Adipocyte (in vitro differentiated cells): ENCODE measurements around the gene RPUSD1.

Experiments
- DNase-seq: peaks from one replicate; pipeline ENCODE4 v3.0.0-alpha.2; 2015; ENCODE audit warnings: low read depth
- H3K27me3 ChIP-seq: replicated peaks from 2 replicates; pipeline ENCODE4 v1.7.0; 2013; ENCODE audit warnings: mild to moderate bottlenecking, low read length, moderate library complexity; ENCODE audit not compliant: control insufficient read depth, insufficient read depth
- H3K36me3 ChIP-seq: 2 replicates; pipeline ENCODE4 v1.7.0; 2013; ENCODE audit warnings: low read length, mild to moderate bottlenecking, moderate library complexity; ENCODE audit not compliant: control insufficient read depth, insufficient read depth, severe bottlenecking
- H3K4me1 ChIP-seq: 2 replicates; pipeline ENCODE4 v1.7.0; 2013; ENCODE audit warnings: mild to moderate bottlenecking, low read length, moderate library complexity; ENCODE audit not compliant: control insufficient read depth, insufficient read depth
- H3K4me3 ChIP-seq: 2 replicates; pipeline ENCODE4 v1.7.0; 2013; ENCODE audit warnings: mild to moderate bottlenecking, low read length, moderate library complexity
- H3K9ac ChIP-seq: 2 replicates; pipeline ENCODE4 v1.7.0; 2013; ENCODE audit warnings: mild to moderate bottlenecking, low read length, moderate library complexity
- H3K9me3 ChIP-seq: 2 replicates; pipeline ENCODE4 v1.7.0; 2013; ENCODE audit warnings: mild to moderate bottlenecking, low read length, moderate library complexity; ENCODE audit not compliant: control insufficient read depth

The RPUSD1 gene

DNA sequence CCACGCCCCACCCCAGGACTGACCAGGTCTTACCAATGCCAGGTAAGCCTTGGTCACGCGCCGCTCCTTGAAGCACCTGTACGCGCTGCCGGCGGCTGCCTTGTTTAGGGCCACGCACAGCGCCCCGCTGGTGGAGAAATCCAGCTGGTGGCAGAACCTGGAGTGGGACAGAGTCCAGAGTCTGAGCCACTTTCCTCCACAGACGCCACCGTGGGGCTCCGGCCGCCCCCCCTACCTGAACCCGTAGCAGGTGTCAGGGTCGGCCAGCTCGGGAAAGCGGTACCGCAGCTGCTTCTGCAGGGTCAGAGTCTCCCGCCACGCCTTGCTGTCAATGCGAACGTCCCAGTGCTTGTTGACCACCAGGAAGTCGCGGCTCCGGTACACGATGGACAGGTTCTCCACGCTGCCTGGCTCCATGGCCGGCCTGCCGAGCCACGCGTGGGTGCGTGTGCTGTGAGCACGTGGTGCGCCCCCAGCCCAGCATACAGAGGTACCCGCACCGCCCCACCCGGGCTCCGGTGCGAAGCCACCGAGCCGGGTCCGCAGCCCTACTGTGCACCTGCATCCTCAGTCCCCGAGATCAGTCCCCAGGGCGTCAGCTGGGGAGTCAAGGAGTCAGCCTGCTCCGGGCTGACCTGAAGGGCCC, 737 bp downstream of the RPUSD1 start:
- H3K9me3 ChIP-seq: no peaks in the 10 kb centered on the region
- peaks cover 10% of the 10 kb centered on the region for H3K27me3 ChIP-seq
- peak overlapping the region; percentile 93 for H3K4me3 ChIP-seq
- DNase-seq: no peak
- H3K9ac ChIP-seq: peak overlapping the region; percentile 93
- H3K4me1 ChIP-seq: peaks cover 7% of the 10 kb centered on the region
- peaks cover 5% of the 10 kb centered on the region for H3K36me3 ChIP-seq

DNA sequence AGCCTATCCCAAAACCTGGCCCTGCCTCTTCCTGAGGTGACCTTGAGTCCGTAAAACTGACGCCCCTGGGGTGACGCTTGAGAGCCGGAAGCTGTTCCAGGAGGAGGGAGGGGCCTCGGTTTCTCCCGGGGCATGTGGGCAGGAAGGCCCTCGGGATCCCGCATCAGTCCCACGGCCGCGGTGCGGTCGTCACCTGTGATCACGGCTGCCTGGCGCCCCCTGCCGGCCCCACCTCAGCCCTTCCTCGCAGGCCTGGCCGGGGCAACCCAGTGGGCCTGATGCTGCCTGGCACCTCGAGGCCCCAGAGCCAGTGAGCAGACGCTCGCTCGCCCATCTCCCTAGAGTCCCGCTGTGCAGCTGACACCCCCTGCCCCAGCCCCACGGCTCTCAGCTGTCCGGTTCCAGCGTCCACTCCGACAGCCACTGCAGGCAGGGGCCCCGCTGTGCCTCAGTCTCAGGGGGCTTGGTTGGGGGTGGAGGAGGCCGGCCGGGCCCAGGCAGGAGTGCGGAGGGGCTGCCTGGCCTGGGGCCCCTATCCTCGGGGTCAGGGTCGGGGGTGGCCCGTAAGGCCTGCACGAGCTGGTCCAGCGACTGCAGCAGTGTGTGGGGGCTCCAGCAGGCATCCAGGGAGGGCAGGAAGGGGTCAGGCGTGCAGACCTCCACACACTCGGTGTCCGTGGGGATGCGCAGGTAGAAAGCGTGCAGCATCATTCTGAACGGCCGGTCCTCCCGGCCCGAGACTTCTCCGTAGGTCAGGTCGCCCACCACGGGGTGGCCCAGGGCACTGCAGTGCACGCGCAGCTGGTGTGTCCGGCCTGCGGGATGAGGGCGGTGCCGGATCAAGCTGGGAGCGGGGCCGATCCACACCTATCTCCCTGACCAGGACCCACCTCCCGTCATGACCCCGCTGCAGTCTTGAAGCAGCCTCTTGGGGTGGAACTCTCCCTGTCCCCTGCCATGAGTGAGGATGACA, 2.3 kb downstream of the RPUSD1 start:
- H3K9me3 ChIP-seq: no peaks in the 10 kb centered on the region
- H3K27me3 ChIP-seq: peaks cover 18% of the 10 kb centered on the region
- H3K36me3 ChIP-seq: peaks cover 5% of the 10 kb centered on the region
- H3K4me3 ChIP-seq: no peak overlapping the region
- DNase-seq: peak; percentile 82
- no peak overlapping the region for H3K9ac ChIP-seq
- peaks cover 11% of the 10 kb centered on the region for H3K4me1 ChIP-seq

DNA sequence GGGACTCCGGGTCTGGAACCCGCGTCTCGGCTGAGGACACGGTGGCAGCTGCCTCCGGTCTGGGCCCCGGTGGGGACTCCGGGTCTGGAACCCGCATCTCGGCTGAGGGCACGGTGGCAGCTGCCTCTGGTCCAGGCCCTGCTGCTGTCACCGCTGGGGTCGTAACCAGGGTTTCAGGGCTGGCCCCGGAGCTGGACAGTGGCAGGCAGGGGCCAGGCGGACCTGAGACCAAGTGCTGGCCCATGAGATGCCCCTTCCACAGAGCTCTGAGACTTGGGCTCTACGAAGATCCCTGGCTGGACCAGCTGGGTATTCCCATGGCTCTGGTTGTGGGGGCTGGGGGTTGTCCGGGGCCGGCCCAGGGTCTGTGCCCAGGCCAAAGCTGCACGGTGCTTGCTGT, 3.8 kb downstream of the RPUSD1 start:
- Histone ChIP-seq H3K4me1 (peaks cover 11% of the 10 kb centered on the region), H3K36me3 (peaks cover 5% of the 10 kb centered on the region), H3K27me3 (peaks cover 24% of the 10 kb centered on the region), H3K9me3 (no peaks in the 10 kb centered on the region), H3K9ac (no peak overlapping the region), H3K4me3 (no peak overlapping the region)
- DNase-seq: no peak

DNA sequence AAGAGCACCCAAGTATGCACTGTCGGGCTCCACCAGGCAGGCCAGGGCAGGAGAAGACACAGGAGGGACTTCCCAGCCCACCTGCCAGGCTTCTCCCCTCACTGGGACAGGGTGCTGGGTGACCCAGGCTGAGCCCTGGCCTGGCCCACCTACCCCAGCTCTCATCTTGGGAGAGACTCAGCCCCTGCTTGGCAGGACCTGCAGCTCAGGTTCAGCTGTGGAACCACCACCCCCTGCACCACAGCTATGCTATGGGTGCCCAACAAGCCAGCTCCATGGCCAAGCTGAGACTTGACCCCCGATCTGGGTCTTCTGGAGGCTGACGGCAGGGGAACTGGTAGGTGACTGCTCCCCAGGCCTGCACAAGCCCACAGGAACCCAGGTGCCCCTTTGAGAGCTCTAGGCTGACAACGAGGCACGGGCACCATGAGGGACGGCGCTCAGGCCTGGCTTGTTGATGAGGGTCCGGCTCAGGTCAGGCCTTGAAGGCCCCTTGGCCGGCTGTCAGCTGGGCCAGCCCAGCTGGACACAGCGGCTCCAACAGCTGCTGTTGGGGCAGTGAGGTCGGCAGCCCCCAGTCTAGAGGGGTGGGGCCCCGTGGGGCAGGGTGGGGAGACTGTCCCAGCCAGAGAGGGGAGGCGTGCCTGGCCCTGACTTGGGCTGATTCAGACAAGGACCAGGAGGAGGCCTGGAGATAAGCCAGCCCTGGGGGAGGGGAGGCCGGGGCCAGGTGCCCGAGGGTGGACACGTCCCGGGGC, 4.6 kb downstream of the RPUSD1 start:
- no peaks in the 10 kb centered on the region for H3K9me3 ChIP-seq
- no peak overlapping the region for H3K9ac ChIP-seq
- DNase-seq: no peak
- H3K36me3 ChIP-seq: peaks cover 5% of the 10 kb centered on the region
- H3K4me1 ChIP-seq: peaks cover 11% of the 10 kb centered on the region
- peaks cover 32% of the 10 kb centered on the region for H3K27me3 ChIP-seq
- no peak overlapping the region for H3K4me3 ChIP-seq

DNA sequence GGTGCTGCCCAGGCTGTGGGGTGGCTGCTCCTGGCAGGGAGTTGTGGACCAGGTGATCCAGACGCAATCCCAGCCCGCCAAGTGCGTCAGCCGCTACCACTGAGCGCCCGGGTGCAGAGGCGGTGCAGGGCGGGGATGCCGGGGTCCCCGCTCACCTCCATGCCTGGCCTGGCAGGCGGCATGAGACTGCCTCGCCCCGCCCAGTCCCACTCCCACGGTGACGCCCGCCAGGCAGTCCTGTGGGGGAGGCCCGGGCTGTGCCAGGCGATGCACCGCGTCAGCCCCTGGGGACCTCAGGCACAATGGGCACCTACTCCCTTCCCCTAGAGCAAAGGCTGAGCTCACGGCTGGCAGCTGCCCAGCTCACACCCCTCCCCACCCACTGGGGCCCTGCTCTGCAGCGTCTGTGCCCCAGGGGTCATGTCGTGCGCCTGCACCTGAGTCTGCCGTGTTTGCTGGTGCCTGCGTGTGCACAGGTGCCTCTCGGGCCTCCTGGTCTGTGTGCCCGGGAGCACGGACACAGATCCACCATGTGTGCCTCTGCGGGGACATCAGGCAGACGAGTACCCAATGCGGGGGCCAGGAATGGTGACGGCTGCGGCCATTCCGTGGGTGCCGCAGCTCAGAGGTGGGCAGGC, 5.3 kb downstream of the RPUSD1 start:
- Histone ChIP-seq H3K9me3 (no peaks in the 10 kb centered on the region), H3K27me3 (peaks cover 38% of the 10 kb centered on the region), H3K9ac (no peak overlapping the region), H3K4me1 (peaks cover 11% of the 10 kb centered on the region), H3K4me3 (no peak overlapping the region), H3K36me3 (peaks cover 5% of the 10 kb centered on the region)
- no peak for DNase-seq

DNA sequence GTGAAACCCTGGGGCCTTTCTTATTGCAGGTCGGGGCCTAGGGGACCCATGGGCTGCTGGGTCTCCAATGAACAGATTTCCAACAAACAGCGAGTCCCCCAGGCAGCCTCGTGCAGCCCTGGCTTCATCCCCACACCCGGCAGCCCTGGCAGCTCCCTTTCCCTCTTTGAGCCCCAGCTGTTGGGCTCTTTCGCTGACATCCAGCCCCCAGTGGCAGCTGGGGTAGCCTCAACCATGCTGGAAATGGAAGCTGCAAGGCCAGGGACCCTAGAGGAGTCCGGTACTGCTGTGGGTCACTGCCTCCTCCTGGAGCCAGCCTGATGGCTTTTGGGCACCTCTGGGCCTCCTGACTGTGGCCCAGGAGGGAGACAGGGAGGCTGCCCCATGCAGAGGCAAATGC, 5.9 kb downstream of the RPUSD1 start:
- no peak for DNase-seq
- Histone ChIP-seq H3K9me3 (no peaks in the 10 kb centered on the region), H3K36me3 (peaks cover 5% of the 10 kb centered on the region), H3K4me1 (peaks cover 7% of the 10 kb centered on the region), H3K4me3 (no peak overlapping the region), H3K9ac (no peak overlapping the region), H3K27me3 (peaks cover 38% of the 10 kb centered on the region)

DNA sequence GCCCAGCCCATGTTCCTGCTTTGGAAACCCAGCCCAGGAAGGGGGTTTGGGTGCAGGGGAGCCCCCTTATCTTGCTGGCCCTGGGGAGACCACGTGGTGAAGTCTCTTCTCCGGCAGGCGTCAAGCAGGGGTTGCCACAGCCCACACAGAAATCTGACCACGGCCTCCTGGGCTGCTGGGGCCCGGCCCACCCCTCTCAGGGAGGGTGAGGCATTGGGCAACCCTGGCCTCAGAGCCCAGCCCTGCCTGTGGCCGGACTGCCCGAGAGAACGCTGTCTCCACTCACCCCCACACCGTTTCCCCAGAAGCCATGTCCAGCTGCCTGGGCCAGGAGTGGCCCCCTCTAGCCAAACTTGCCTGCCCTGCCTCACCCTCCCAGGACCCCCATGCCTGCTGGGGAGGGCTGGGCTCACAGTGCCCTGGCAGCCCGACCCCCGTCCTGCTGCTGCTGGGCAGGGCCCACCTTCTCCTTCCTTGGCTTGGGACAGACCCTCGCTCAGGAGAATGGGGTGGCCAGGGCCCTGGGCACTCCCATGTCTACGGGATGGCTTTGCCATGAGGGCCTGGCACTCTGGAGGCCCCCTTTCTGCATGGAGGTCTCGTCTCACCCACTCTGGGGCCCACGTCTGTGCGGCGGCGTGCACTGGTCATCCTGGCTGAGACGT, 6.7 kb downstream of the RPUSD1 start:
- Histone ChIP-seq H3K9ac (no peak overlapping the region), H3K36me3 (peaks cover 5% of the 10 kb centered on the region), H3K9me3 (no peaks in the 10 kb centered on the region), H3K27me3 (peaks cover 38% of the 10 kb centered on the region), H3K4me3 (no peak overlapping the region), H3K4me1 (peaks cover 4% of the 10 kb centered on the region)
- DNase-seq: no peak

DNA sequence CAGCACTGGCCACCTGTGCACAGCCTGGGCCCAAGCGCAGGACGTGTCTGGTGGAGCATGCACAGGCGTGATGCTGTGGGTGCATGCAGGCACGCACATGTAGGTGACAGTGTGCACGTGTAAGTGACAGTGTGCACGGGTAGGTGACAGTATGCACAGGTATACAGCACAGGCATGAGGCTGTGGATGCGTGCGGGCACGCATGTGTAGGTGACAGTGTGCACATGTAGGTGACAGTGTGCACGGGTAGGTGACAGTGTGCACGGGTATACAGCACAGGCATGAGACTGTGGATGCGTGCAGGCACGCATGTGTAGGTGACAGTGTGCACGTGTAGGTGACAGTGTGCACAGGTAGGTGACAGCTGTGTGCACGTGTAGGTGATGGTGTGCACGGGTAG, 7.9 kb downstream of the RPUSD1 start:
- Histone ChIP-seq H3K36me3 (no peaks in the 10 kb centered on the region), H3K9me3 (no peaks in the 10 kb centered on the region), H3K27me3 (peaks cover 42% of the 10 kb centered on the region), H3K4me3 (no peak overlapping the region), H3K9ac (no peak overlapping the region), H3K4me1 (peaks cover 4% of the 10 kb centered on the region)
- DNase-seq: no peak

DNA sequence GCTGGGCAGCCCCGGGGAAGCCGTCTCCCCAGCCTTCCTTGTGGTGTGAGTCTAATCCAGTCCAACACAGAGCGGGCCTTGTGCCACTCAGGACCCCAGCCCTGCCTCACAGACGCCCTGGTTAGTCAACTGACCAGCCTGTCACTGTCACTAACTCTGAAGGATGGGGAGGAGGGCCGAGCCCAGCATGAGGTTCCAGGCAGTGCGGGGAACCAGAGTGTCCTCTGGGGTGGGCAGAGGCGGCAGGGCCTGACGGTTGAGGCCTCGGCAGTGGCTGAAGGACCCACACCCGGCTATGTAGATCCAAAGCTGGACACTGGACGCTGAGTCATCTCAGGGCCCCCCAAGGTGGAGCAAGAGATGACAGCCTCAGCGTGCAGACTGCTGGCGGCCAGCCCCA, 8.6 kb downstream of the RPUSD1 start:
- DNase-seq: no peak
- H3K4me3 ChIP-seq: no peak overlapping the region
- H3K9me3 ChIP-seq: no peaks in the 10 kb centered on the region
- H3K36me3 ChIP-seq: no peaks in the 10 kb centered on the region
- peaks cover 42% of the 10 kb centered on the region for H3K27me3 ChIP-seq
- no peak overlapping the region for H3K9ac ChIP-seq
- peaks cover 4% of the 10 kb centered on the region for H3K4me1 ChIP-seq

DNA sequence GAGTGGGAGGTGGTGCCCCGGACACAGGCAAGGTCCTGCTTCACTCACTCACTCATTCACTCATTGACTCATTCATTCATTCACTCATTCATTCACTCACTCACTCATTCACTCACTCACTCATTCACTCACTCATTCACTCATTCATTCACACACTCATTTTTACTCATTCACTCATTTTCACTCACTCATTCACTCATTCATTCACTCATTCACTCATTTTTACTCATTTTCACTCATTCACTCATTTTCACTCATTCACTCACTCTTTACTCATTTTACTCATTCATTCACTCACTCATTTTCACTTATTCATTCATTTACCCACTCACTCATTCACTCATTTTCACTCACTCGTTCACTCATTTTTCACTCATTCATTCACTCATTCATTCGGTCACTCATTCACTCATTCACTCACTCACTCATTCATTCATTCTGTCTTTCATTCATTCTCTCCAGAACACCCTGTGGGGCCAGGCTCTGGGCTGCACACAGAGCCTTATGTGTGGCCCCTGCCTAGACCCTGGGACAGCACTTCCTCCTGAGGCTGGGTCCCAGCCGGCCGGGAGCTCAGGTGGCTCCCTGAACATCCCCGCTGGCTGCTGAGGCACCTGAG, 9.2 kb downstream of the RPUSD1 start:
- H3K4me3 ChIP-seq: no peak overlapping the region
- H3K36me3 ChIP-seq: no peaks in the 10 kb centered on the region
- H3K27me3 ChIP-seq: peaks cover 42% of the 10 kb centered on the region
- no peaks in the 10 kb centered on the region for H3K9me3 ChIP-seq
- no peak for DNase-seq
- peaks cover 4% of the 10 kb centered on the region for H3K4me1 ChIP-seq
- no peak overlapping the region for H3K9ac ChIP-seq
